ENCODE measurements around the gene PRG2.

PRG2 gene

GRCh38 chr11:57408771-57409170 is 18.3 kb upstream of the PRG2 start:
- no peak for TF ChIP-seq CTCF (IDR thresholded peaks at IDR 0.05; ENCODE audit: low read depth, low read length, missing control alignments)
- in situ Hi-C loops (cut with HindIII; ENCODE audit: low pct_ligation_motif_present, low sequenced_read_pairs): no loop called here
- H3K36me3 ChIP-seq (replicated peaks): peaks cover 3% of the 10 kb centered on the region

GRCh38 chr11:57407941-57408475 is 17.6 kb upstream of the PRG2 start:
- H3K27ac ChIP-seq: no peak overlapping the region
- peaks cover 3% of the 10 kb centered on the region for H3K36me3 ChIP-seq (replicated peaks)
- H3K27me3 ChIP-seq (replicated peaks): no peaks in the 10 kb centered on the region
- in situ Hi-C loops (cut with HindIII; ENCODE audit: low pct_ligation_motif_present, low sequenced_read_pairs): no loop called here
- no peak for DNase-seq
- H3K4me3 ChIP-seq (ENCODE audit: low read depth, low read length): no peak overlapping the region
- no peak for TF ChIP-seq CTCF (IDR thresholded peaks at IDR 0.05; ENCODE audit: low read depth, low read length, missing control alignments)

More at GRCh38 chr11:57408771-57409170, 18.3 kb upstream of the PRG2 start:
- no peak for DNase-seq
- Histone ChIP-seq H3K27ac (no peak overlapping the region), H3K27me3 (replicated peaks) (no peaks in the 10 kb centered on the region), H3K4me3 (ENCODE audit: low read depth, low read length) (no peak overlapping the region)

- H3K36me3 ChIP-seq (replicated peaks): peaks cover 3% of the 10 kb centered on the region
- in situ Hi-C loops (cut with HindIII; ENCODE audit: low pct_ligation_motif_present, low sequenced_read_pairs): no loop called here
- H3K27me3 ChIP-seq (replicated peaks): no peaks in the 10 kb centered on the region
- TF ChIP-seq CTCF (IDR thresholded peaks at IDR 0.05; ENCODE audit: low read depth, low read length, missing control alignments): no peak
- no peak overlapping the region for H3K4me3 ChIP-seq (ENCODE audit: low read depth, low read length)
- DNase-seq: no peak
- no peak overlapping the region for H3K27ac ChIP-seq
These were observed 16.8 kb upstream of the PRG2 start for GRCh38 chr11:57407010-57407920.

- in situ Hi-C loops (cut with HindIII; ENCODE audit: low pct_ligation_motif_present, low sequenced_read_pairs): no loop called here
- no peak for DNase-seq
- no peaks in the 10 kb centered on the region for H3K27me3 ChIP-seq (replicated peaks)
- H3K27ac ChIP-seq: no peak overlapping the region
- TF ChIP-seq CTCF (IDR thresholded peaks at IDR 0.05; ENCODE audit: low read depth, low read length, missing control alignments): no peak
- H3K4me3 ChIP-seq (ENCODE audit: low read depth, low read length): no peak overlapping the region
- H3K36me3 ChIP-seq (replicated peaks): peaks cover under 1% of the 10 kb centered on the region
These were observed 16.0 kb upstream of the PRG2 start for GRCh38 chr11:57406337-57406904.

GRCh38 chr11:57405271-57405860 is 14.9 kb upstream of the PRG2 start:
- Histone ChIP-seq H3K27ac (no peak overlapping the region), H3K36me3 (replicated peaks) (no peaks in the 10 kb centered on the region), H3K27me3 (replicated peaks) (no peaks in the 10 kb centered on the region), H3K4me3 (ENCODE audit: low read depth, low read length) (no peak overlapping the region)
- in situ Hi-C loops (cut with HindIII; ENCODE audit: low pct_ligation_motif_present, low sequenced_read_pairs): no loop called here
- no peak for TF ChIP-seq CTCF (IDR thresholded peaks at IDR 0.05; ENCODE audit: low read depth, low read length, missing control alignments)
- DNase-seq: no peak

Measured in brain microvascular endothelial cell (primary cell).